GM23338 (cell line): Measurements from ENCODE around the gene FOXM1. TPM values are rescaled to one million over a fixed set of nuclear protein-coding genes. Genes with fewer than 3 reads are reported as not detected.
"Not testable (repeated sequence)": the region's sequence is repeated elsewhere in the genome, so short reads cannot be mapped to it uniquely, and the experiment has no call there.

Experiments used
- ATAC-seq: fragments of 200-7000 bp; cut with Tn5 transposase; 3 replicates; pipeline ENCODE4 v1.9.1; 2020
- DNase-seq: peaks from one replicate; pipeline ENCODE4 v3.0.0-alpha.2; 2015; ENCODE audit warnings: low spot score
- H2AFZ ChIP-seq: fragments of 200-600 bp; sonication (generic); 2 replicates; pipeline ENCODE4 v1.8.0; 2016; ENCODE audit warnings: antibody characterized with exemption, mild to moderate bottlenecking, moderate library complexity
- H3F3A ChIP-seq: fragments of 200-600 bp; sonication (generic); replicated peaks from 2 replicates; pipeline ENCODE4 v1.8.0; 2017; ENCODE audit warnings: antibody characterized with exemption, mixed run types, low read depth
- H3K27ac ChIP-seq: fragments of 200-600 bp; sonication (generic); 2 replicates; pipeline ENCODE4 v1.6.1; 2016; ENCODE audit warnings: low read depth
- H3K27me3 ChIP-seq: fragments of 200-600 bp; sonication (generic); 2 replicates; pipeline ENCODE4 v1.8.0; 2016; ENCODE audit warnings: mild to moderate bottlenecking, mixed run types, moderate library complexity; ENCODE audit not compliant: insufficient read depth
- H3K36me3 ChIP-seq: fragments of 200-600 bp; sonication (generic); 2 replicates; pipeline ENCODE4 v1.8.0; 2016; ENCODE audit warnings: mild to moderate bottlenecking; ENCODE audit not compliant: insufficient read depth
- H3K4me1 ChIP-seq: fragments of 200-600 bp; sonication (generic); 2 replicates; pipeline ENCODE4 v1.8.0; 2016; ENCODE audit warnings: mild to moderate bottlenecking, moderate library complexity; ENCODE audit not compliant: insufficient read depth
- H3K4me2 ChIP-seq: fragments of 200-600 bp; sonication (generic); 2 replicates; pipeline ENCODE4 v1.7.1; 2017; ENCODE audit warnings: mixed run types
- H3K4me3 ChIP-seq: fragments of 200-600 bp; sonication (generic); 2 replicates; pipeline ENCODE4 v1.6.1; 2016; ENCODE audit warnings: mixed run types
- H3K79me2 ChIP-seq: fragments of 200-600 bp; sonication (generic); replicated peaks from 2 replicates; pipeline ENCODE4 v1.8.0; 2017; ENCODE audit warnings: mild to moderate bottlenecking; ENCODE audit not compliant: insufficient read depth
- H3K9me2 ChIP-seq: fragments of 200-600 bp; sonication (generic); 2 replicates; pipeline ENCODE4 v1.8.0; 2017; ENCODE audit not compliant: insufficient read depth
- H4K20me1 ChIP-seq: fragments of 200-600 bp; sonication (generic); replicated peaks from 2 replicates; pipeline ENCODE4 v1.8.0; 2017; ENCODE audit warnings: mild to moderate bottlenecking; ENCODE audit not compliant: insufficient read depth
- H3K27ac Mint-ChIP-seq: 2 replicates; pipeline ENCODE4 v1.8.0; 2020; ENCODE audit warnings: inconsistent platforms, mild to moderate bottlenecking, moderate library complexity, mixed read lengths
- H3K27me3 Mint-ChIP-seq: 3 replicates; pipeline ENCODE4 v1.8.0; 2022; ENCODE audit warnings: low read depth, mild to moderate bottlenecking, moderate library complexity, mixed read lengths, inconsistent platforms; ENCODE audit not compliant: insufficient read depth, poor library complexity
- H3K36me3 Mint-ChIP-seq: 3 replicates; pipeline ENCODE4 v1.8.0; 2021; ENCODE audit warnings: low read depth, mild to moderate bottlenecking, inconsistent platforms, moderate library complexity, mixed read lengths
- H3K4me1 Mint-ChIP-seq: 3 replicates; pipeline ENCODE4 v1.8.0; 2020; ENCODE audit warnings: mild to moderate bottlenecking, inconsistent platforms, mixed read lengths
- H3K4me3 Mint-ChIP-seq: 3 replicates; pipeline ENCODE4 v1.8.0; 2021; ENCODE audit warnings: moderate library complexity, mild to moderate bottlenecking, inconsistent platforms, mixed read lengths
- H3K9me3 Mint-ChIP-seq: 3 replicates; pipeline ENCODE4 v1.8.0; 2020; ENCODE audit warnings: moderate library complexity, mild to moderate bottlenecking, inconsistent platforms, mixed read lengths
- CREB1 ChIP-seq: fragments of 250-450 bp; sonication (Bioruptor Pico); IDR thresholded peaks from 2 replicates; pipeline ENCODE4 v1.5.0; 2020; ENCODE audit warnings: low read depth, mild to moderate bottlenecking, moderate library complexity
- EZH2 ChIP-seq: fragments of 200-600 bp; sonication (generic); IDR thresholded peaks from one replicate; pipeline ENCODE4 v1.8.0; 2017; ENCODE audit warnings: antibody characterized with exemption, mild to moderate bottlenecking, low read depth; ENCODE audit not compliant: unreplicated experiment
- EZH2phosphoT487 ChIP-seq: fragments of 200-600 bp; sonication (generic); IDR thresholded peaks from one replicate; pipeline ENCODE4 v1.8.1; 2018; ENCODE audit warnings: antibody characterized with exemption; ENCODE audit not compliant: unreplicated experiment
- JUNB ChIP-seq: IDR thresholded peaks from one replicate; pipeline ENCODE4 v1.6.1; 2016; ENCODE audit warnings: antibody characterized with exemption; ENCODE audit not compliant: unreplicated experiment
- NANOG ChIP-seq: IDR thresholded peaks from 2 replicates; pipeline ENCODE4 v1.6.1; 2016; ENCODE audit warnings: antibody characterized with exemption, borderline replicate concordance
- POLR2AphosphoS5 ChIP-seq: IDR thresholded peaks from 2 replicates; pipeline ENCODE4 v1.6.1; 2016; ENCODE audit warnings: antibody characterized with exemption, low read depth
- STAT1 ChIP-seq: IDR thresholded peaks from one replicate; pipeline ENCODE4 v1.6.1; 2016; ENCODE audit warnings: antibody characterized with exemption; ENCODE audit not compliant: unreplicated experiment
- ZNF114 ChIP-seq: fragments of 250-450 bp; sonication (Bioruptor Pico); IDR thresholded peaks from 2 replicates; pipeline ENCODE4 v1.5.0; 2020; ENCODE audit warnings: mild to moderate bottlenecking, moderate library complexity
- ZNF331 ChIP-seq: fragments of 250-450 bp; sonication (Bioruptor Pico); IDR thresholded peaks from 2 replicates; pipeline ENCODE4 v1.5.0; 2020; ENCODE audit warnings: low read depth, mild to moderate bottlenecking, moderate library complexity
- ZNF462 ChIP-seq: fragments of 250-450 bp; sonication (Bioruptor Pico); IDR thresholded peaks from 2 replicates; pipeline ENCODE4 v1.5.0; 2020; ENCODE audit warnings: mild to moderate bottlenecking, moderate library complexity
- polyA plus RNA-seq: library from polyadenylated mRNA; unstranded; fragments of >200 nt; fragmentation: Nextera tagmentation; extraction: Ambion mirVana; gene quantifications from 2 replicates; pipeline ENCODE4 v1.2.1, GENCODE V29; 2016
- total RNA-seq: library from RNA; depleted of rRNA; stranded (reverse); fragments of >200 nt; shearing (Covaris generic); gene quantifications from 2 replicates; pipeline ENCODE4 v1.2.3, GENCODE V29; 2014
- TF ChIP-seq, protein P1 (sequence below): IDR thresholded peaks from 2 replicates; pipeline ENCODE4 v1.6.1; 2016; ENCODE audit warnings: antibody characterized with exemption
- TF ChIP-seq, protein P2 (sequence below): IDR thresholded peaks from one replicate; pipeline ENCODE4 v1.6.1; 2018; ENCODE audit warnings: antibody characterized with exemption; ENCODE audit not compliant: unreplicated experiment

The FOXM1 gene
- total and polyA plus RNA-seq, 2 experiments from 2014 or later, result 31.0 to 98.1 TPM

DNA sequence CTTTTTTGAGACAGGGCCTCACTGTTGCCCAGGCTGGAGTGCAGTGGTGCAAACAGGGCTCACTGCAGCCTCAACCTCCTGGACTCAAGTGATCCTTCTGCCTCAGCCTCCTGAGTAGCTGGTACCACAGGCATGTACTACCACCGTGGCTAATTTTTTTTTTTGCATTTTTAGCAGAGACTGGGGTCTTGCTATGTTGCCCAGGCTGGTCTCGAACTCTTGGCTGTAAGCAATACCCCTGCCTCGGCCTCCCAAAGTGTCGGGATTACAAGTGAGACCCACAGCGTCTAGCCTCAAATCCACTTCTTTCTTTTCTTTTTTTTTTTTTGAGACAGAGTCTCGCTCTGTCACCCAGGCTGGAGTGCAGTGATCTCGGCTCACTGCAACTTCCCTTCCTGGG, 13.6 kb downstream of the FOXM1 start:
- not testable (repeated sequence) for H4K20me1 ChIP-seq, H3K27ac Mint-ChIP-seq, H3K27ac ChIP-seq, H3K4me1 ChIP-seq, H3K9me3 Mint-ChIP-seq, H3K9me2 ChIP-seq, H3K79me2 ChIP-seq, H3K27me3 Mint-ChIP-seq, H3K4me3 ChIP-seq, H2AFZ ChIP-seq, H3K4me1 Mint-ChIP-seq, H3K27me3 ChIP-seq, DNase-seq, ATAC-seq, H3K4me2 ChIP-seq, H3K4me3 Mint-ChIP-seq, H3F3A ChIP-seq
- peaks cover 94% of the 10 kb centered on the region for H3K36me3 Mint-ChIP-seq
- peaks cover 40% of the 10 kb centered on the region for H3K36me3 ChIP-seq

DNA sequence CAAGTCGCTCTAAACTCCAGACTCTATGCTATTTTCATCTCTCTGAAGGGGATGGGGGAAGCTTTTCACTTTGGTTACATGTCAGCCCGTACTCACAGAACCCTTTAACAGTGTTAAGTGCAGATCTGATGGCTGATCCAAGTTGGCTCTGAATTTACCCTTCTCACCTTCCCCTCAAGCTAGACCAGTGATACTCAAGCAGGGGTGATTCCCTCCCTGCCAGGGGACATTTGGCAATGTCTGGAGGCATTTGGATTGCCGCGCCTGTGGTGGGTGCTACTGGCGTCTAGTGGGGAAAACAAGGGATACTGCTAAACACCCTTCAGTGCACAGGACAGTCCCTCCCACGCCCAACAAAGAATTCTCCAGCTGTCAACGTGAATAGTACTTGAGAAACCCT, 14.1 kb downstream of the FOXM1 start:
- no peak overlapping the region for H3K4me3 ChIP-seq
- H3K4me2 ChIP-seq, result no peak overlapping the region
- Mint-ChIP-seq H3K9me3 (no peaks in the 10 kb centered on the region), H3K27ac (no peak overlapping the region), H3K4me3 (no peak overlapping the region), H3K4me1 (peaks cover 3% of the 10 kb centered on the region; the same call in 1 of the 3 replicates), H3K27me3 (peaks cover 7% of the 10 kb centered on the region), H3K36me3 (peaks cover 94% of the 10 kb centered on the region)
- H2AFZ ChIP-seq, result no peak overlapping the region
- H3K4me1 ChIP-seq, result no peaks in the 10 kb centered on the region
- peaks cover 2% of the 10 kb centered on the region; the same call in 1 of the 2 replicates for H4K20me1 ChIP-seq
- no peak overlapping the region for H3K27ac ChIP-seq
- H3F3A ChIP-seq, result 0 out of 2 replicates have a peak, but pooled peaks cover 2% of the 10 kb centered on the region
- ATAC-seq (no peak), DNase-seq (no peak)
- H3K36me3 ChIP-seq, result peaks cover 38% of the 10 kb centered on the region
- H3K79me2 ChIP-seq, result no peaks in the 10 kb centered on the region
- no peak for TF ChIP-seq EZH2
- no peak for TF ChIP-seq POLR2AphosphoS5
- no peak for TF ChIP-seq EZH2phosphoT487
- no peak for TF ChIP-seq CREB1 (CRISPR knock-in tag)
- TF ChIP-seq ZNF331 (CRISPR knock-in tag), result no peak
- no peak for TF ChIP-seq ZNF462
- TF ChIP-seq, protein P1, sequence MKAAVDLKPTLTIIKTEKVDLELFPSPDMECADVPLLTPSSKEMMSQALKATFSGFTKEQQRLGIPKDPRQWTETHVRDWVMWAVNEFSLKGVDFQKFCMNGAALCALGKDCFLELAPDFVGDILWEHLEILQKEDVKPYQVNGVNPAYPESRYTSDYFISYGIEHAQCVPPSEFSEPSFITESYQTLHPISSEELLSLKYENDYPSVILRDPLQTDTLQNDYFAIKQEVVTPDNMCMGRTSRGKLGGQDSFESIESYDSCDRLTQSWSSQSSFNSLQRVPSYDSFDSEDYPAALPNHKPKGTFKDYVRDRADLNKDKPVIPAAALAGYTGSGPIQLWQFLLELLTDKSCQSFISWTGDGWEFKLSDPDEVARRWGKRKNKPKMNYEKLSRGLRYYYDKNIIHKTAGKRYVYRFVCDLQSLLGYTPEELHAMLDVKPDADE, result no peak
- TF ChIP-seq NANOG, result no peak
- TF ChIP-seq, protein P2, sequence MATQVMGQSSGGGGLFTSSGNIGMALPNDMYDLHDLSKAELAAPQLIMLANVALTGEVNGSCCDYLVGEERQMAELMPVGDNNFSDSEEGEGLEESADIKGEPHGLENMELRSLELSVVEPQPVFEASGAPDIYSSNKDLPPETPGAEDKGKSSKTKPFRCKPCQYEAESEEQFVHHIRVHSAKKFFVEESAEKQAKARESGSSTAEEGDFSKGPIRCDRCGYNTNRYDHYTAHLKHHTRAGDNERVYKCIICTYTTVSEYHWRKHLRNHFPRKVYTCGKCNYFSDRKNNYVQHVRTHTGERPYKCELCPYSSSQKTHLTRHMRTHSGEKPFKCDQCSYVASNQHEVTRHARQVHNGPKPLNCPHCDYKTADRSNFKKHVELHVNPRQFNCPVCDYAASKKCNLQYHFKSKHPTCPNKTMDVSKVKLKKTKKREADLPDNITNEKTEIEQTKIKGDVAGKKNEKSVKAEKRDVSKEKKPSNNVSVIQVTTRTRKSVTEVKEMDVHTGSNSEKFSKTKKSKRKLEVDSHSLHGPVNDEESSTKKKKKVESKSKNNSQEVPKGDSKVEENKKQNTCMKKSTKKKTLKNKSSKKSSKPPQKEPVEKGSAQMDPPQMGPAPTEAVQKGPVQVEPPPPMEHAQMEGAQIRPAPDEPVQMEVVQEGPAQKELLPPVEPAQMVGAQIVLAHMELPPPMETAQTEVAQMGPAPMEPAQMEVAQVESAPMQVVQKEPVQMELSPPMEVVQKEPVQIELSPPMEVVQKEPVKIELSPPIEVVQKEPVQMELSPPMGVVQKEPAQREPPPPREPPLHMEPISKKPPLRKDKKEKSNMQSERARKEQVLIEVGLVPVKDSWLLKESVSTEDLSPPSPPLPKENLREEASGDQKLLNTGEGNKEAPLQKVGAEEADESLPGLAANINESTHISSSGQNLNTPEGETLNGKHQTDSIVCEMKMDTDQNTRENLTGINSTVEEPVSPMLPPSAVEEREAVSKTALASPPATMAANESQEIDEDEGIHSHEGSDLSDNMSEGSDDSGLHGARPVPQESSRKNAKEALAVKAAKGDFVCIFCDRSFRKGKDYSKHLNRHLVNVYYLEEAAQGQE, result no peak
- no peak for TF ChIP-seq ZNF114 (CRISPR knock-in tag)
- TF ChIP-seq STAT1, result no peak
- TF ChIP-seq JUNB, result no peak
- no peaks in the 10 kb centered on the region for H3K9me2 ChIP-seq
- H3K27me3 ChIP-seq, result no peaks in the 10 kb centered on the region
